ENCODE results near the gene INTS11. TPM values are rescaled to one million over a fixed set of nuclear protein-coding genes. Genes with fewer than 3 reads are reported as not detected.

The INTS11 gene
- total and polyA plus RNA-seq, 10 of the 15 experiments (the other 5 are each of a cell fraction or from before 2014, with no cell fraction given): 2.5 to 117 (median 77.7) TPM

DNA sequence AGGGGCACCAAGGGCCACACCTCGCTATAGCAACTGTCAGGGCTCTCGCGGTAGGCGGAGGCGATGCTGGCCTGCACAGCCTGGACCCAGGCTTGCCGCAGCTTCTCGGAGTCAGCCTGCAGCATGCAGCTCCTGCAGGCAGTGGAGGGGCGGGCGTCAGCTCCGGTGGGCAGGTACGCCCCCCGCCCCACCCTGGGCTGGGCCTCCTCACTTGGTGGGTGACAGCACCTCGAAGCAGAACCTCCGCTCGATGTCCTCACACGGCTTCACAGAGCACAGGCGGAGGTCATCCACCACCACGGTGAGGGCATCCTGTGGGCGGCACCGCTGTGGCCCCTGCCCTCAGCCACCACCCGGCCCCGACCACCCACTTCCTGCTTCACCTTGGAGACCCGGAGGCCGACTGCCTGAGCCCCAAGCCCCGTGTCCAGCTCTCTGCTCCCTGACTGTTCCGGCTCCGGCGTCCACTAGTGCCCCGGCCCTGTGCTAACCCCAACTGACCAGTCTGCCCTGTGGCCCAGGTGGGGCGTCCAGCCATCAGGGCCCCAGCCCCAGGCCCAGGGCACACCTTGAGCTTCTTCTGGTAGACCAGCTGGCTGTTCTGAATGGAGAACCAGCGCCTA lies 26.5 kb downstream of the INTS11 start (continued):
- TF ChIP-seq, protein P1, sequence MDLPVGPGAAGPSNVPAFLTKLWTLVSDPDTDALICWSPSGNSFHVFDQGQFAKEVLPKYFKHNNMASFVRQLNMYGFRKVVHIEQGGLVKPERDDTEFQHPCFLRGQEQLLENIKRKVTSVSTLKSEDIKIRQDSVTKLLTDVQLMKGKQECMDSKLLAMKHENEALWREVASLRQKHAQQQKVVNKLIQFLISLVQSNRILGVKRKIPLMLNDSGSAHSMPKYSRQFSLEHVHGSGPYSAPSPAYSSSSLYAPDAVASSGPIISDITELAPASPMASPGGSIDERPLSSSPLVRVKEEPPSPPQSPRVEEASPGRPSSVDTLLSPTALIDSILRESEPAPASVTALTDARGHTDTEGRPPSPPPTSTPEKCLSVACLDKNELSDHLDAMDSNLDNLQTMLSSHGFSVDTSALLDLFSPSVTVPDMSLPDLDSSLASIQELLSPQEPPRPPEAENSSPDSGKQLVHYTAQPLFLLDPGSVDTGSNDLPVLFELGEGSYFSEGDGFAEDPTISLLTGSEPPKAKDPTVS (IDR thresholded peaks at IDR 0.05; ENCODE audit: low read depth, low read length): no peak
- TF ChIP-seq, protein P2, sequence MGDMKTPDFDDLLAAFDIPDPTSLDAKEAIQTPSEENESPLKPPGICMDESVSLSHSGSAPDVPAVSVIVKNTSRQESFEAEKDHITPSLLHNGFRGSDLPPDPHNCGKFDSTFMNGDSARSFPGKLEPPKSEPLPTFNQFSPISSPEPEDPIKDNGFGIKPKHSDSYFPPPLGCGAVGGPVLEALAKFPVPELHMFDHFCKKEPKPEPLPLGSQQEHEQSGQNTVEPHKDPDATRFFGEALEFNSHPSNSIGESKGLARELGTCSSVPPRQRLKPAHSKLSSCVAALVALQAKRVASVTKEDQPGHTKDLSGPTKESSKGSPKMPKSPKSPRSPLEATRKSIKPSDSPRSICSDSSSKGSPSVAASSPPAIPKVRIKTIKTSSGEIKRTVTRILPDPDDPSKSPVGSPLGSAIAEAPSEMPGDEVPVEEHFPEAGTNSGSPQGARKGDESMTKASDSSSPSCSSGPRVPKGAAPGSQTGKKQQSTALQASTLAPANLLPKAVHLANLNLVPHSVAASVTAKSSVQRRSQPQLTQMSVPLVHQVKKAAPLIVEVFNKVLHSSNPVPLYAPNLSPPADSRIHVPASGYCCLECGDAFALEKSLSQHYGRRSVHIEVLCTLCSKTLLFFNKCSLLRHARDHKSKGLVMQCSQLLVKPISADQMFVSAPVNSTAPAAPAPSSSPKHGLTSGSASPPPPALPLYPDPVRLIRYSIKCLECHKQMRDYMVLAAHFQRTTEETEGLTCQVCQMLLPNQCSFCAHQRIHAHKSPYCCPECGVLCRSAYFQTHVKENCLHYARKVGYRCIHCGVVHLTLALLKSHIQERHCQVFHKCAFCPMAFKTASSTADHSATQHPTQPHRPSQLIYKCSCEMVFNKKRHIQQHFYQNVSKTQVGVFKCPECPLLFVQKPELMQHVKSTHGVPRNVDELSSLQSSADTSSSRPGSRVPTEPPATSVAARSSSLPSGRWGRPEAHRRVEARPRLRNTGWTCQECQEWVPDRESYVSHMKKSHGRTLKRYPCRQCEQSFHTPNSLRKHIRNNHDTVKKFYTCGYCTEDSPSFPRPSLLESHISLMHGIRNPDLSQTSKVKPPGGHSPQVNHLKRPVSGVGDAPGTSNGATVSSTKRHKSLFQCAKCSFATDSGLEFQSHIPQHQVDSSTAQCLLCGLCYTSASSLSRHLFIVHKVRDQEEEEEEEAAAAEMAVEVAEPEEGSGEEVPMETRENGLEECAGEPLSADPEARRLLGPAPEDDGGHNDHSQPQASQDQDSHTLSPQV (IDR thresholded peaks at IDR 0.05): no peak

DNA sequence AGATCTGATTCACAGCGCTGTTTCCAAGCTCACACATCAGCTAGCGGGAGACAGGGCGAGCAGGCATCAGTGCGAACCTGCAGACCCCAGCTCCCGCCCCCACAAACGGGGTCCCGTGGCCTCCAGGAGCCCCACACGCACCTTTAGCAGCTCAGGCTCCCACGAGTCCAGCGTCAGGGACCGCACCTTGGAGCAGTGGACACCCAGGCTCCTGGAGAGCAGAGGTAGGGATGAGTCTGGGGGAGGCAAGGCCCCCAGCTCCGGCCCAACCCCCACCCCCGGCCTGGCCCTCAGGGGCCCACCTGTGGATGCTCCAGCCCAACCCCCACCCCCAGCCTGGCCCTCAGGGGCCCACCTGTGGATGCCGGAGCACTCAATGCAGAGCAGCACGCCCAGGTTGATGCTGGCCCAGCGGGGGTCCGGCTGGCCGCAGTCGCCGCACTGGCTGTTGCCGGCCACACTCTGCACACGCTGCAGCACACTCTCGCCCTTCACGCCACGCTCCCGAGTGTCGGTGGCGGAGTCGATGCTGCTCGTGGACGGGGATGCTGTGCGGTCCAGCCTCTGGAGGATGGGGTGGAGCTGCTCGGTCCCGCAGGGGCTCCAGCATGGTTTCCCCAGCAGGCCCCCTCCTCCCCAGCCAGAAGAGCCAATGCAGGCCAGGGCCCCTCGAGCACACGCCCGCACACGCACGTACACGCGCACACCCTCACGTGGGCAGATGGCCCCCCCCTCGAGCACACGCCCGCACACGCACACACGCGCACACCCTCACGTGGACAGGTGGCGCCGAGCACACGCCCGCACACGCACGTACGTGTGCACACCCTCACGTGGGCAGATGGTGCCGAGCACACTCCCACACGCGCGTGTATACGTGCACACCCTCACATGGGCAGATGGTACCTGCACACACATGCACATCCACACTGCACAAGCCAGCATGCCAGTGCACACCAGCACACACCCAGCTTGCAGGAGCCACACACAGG lies 28.1 kb downstream of the INTS11 start:
- BruUV-seq (replicated peaks): no TSS peak
- DNase-seq (ENCODE audit: low read depth, low spot score) (no peak), FAIRE-seq (no peak), ATAC-seq (no peak)
- Histone ChIP-seq H2AFZ (ENCODE audit: control insufficient read depth, low read depth, low read length) (no peak overlapping the region), H3K4me1 (ENCODE audit: control insufficient read depth, insufficient read depth, low read length) (no peaks in the 10 kb centered on the region), H3K4me2 (ENCODE audit: control insufficient read depth, insufficient read depth) (no peak overlapping the region), H3K79me2 (ENCODE audit: control insufficient read depth, insufficient read depth, low read length) (no peaks in the 10 kb centered on the region), H3K36me3 (ENCODE audit: control insufficient read depth in 2 of 2, insufficient read depth in 2 of 2, low read length in 1 of 2) (no peaks in the 10 kb centered on the region), H3K27me3 (replicated peaks in 1 of 2; ENCODE audit: control insufficient read depth in 2 of 2, insufficient read depth in 2 of 2, low read length in 1 of 2) (no peaks in the 10 kb centered on the region), H3K4me3 (no peak overlapping the region), H3K9ac (ENCODE audit: control insufficient read depth, insufficient read depth, low read length) (no peak overlapping the region), H3K9me3 (replicated peaks; ENCODE audit: control insufficient read depth, insufficient read depth, low read length) (no peaks in the 10 kb centered on the region), H4K20me1 (ENCODE audit: control insufficient read depth, insufficient read depth) (no peaks in the 10 kb centered on the region), H3K27ac (ENCODE audit: control insufficient read depth, insufficient read depth) (no peak overlapping the region)
- ChIA-PET CTCF (no interaction called here), POLR2A (no interaction called here), RAD21 (ENCODE audit: unreplicated experiment) (no interaction called here), SMC1A (ENCODE audit: uncharacterized antibody, unreplicated experiment) (no interaction called here)
- TF ChIP-seq TCF3 (IDR thresholded peaks at IDR 0.05; ENCODE audit: borderline replicate concordance, insufficient read depth, low read depth, low read length) (peak; percentile 44; the same call in 1 of the 2 replicates), ZNF274 (IDR thresholded peaks at IDR 0.05; ENCODE audit: insufficient read depth, insufficient read length) (no peak), RAD51 (IDR thresholded peaks at IDR 0.05) (no peak), RUNX3 (IDR thresholded peaks at IDR 0.05; ENCODE audit: low read length) (no peak)
- TF ChIP-seq, protein P3, sequence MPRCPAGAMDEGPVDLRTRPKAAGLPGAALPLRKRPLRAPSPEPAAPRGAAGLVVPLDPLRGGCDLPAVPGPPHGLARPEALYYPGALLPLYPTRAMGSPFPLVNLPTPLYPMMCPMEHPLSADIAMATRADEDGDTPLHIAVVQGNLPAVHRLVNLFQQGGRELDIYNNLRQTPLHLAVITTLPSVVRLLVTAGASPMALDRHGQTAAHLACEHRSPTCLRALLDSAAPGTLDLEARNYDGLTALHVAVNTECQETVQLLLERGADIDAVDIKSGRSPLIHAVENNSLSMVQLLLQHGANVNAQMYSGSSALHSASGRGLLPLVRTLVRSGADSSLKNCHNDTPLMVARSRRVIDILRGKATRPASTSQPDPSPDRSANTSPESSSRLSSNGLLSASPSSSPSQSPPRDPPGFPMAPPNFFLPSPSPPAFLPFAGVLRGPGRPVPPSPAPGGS (IDR thresholded peaks at IDR 0.05; ENCODE audit: borderline replicate concordance, insufficient read depth, low read depth, low read length, poor library complexity, severe bottlenecking): peak; percentile 34
- WGBS (ENCODE audit: insufficient coverage, insufficient replicate concordance, low lambda C conversion rate, missing lambda C conversion rate): 95% methylated on average over 46 of the region's 62 CpGs
- in situ Hi-C loops (cut with MboI) (no loop called here), intact Hi-C loops (cut with micrococcal nuclease; ENCODE audit: unreplicated experiment) (no loop called here)
